ENCODE data around the gene UMOD.
"Not testable (repeated sequence)": the region's sequence is repeated elsewhere in the genome, so short reads cannot be mapped to it uniquely, and the experiment has no call there.

The UMOD gene

DNA sequence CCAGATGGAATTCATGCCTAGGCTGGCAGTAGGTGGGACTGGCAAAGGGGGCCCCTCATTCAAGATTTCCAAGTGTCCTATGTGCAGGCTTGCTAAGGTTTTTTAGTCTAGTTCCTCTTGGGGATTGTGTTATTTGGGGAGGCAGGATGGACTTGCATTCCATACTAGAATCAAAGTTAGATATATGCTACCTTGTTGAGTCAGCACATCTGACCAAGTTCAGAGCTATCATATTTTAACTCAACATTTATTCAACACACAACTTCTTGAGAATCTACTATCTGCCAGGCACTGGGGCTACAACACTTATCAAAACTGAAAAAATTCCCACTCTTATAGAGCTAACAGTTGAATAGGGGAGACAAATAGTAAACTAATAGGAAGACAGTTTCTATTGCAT, 31.9 kb downstream of the UMOD start:
- no peak for DNase-seq

DNA sequence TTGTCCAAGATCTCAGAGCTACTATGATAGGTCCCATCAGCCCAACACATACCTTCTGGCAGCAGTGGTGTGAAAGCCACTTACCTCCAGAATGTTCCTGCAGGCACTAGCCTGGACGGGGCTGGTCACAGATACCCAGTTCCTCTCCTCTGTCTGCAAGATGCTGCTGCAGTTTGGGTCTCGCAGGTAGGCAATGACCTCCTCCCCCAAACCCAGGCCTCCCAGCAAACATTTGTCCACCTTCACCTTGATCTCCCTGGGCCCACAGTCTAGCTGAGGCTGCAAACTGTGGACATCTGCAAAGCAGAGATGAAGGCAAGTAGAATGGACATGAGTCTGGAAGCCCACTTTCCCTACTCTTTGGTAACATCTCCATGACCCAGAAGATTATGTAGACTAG, 32.3 kb downstream of the UMOD start:
- no peak for DNase-seq

DNA sequence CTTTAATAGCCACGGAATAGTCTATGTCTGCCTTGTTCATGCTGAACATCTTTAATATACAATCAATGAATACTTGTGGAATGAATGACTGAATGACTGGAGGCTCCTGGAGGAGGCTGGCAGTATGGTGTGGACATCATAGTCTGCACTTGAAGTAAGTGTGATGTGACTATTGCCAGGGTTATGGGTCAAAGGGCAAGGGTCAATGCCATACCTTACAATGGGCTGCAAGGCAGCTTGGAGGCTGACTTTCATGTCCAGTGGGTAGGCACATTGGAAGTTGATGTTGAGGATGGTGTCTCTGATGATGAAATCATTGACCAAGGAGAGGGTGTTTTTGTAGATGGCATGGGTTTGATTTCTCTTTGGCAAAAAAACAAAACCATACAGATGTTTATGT, 33.1 kb downstream of the UMOD start:
- no peak for DNase-seq

DNA sequence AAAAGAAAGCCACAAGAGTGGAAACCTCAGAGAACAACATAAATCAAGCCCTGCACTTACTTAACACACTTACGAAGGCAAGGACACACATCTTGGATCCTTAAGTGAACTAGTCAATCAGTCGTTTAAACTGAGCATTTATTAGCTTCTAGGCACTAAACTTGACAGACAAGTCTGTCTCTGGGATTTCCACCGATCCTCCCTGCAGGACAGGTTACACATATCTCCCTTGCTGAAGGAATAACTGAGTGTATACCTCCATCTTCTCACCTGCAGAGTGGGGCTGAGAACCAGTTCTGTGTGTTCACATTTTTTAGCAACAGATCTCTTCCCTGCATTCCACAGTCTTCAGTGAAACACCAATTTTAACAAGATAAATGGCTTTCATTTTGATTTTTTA, 34.1 kb downstream of the UMOD start:
- no peak for DNase-seq

DNA sequence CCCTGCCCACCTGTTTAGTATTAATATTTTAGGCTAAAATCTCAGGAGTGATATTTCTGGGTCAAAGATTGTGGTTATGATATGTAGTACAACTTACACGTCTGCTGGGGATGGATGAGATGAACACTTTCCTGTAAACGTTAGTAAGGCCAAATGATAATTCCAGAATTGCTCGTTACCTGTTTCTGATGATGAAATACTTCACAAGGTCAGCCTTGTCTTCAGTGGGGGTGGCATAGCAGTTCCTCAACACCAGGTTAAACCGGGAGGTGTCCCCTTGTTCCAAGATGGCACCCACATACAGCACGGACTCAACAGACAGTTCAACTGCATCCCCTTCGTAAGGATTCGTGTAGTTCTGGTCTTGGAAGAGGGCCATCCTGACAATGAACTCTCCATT, 34.5 kb downstream of the UMOD start:
- no peak for DNase-seq

DNA sequence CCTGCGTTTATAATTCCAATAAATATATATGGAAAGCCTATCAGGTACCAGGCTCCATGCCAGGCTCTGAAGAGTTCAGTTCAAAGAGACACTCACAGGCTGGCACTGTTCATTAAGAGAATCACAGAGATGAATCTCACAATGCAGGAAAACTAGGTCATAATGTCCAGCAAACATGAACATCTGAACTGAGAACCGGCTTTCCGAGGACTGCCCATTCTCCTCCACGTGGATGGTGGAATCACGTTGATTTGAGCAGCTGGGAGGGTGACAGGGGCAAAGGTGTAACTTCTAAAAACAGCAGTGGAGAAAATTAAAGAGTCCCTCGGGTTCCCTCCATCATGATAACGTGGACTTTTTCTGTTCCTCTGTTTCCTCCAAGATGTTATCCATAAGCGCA, 35.4 kb downstream of the UMOD start:
- no peak for DNase-seq

- no peak for DNase-seq
Measured at GRCh38 chr16:20316715-20317114, 35.8 kb downstream of the UMOD start.

- no peak for DNase-seq
Measured at GRCh38 chr16:20315764-20316163, 36.8 kb downstream of the UMOD start.

DNA sequence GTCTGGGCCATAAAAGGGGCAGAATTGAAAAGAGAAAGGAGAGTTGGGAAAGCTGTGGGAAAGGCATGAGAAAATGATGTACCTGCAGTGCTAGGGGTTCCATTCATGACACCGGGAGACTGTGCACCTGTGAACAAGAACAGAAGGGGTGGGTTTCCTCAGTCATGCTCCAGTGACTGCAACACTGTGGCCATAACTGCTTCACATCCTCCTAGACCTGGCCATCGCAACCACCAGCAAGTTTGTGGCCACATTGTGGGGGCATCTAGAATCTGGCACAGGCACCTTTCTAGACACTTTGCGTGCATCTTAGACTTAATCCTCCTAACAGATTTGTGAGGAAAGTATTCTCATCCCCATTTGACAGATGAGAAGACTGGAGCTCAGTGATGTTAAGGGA, 37.9 kb downstream of the UMOD start:
- DNase-seq = no peak

DNA sequence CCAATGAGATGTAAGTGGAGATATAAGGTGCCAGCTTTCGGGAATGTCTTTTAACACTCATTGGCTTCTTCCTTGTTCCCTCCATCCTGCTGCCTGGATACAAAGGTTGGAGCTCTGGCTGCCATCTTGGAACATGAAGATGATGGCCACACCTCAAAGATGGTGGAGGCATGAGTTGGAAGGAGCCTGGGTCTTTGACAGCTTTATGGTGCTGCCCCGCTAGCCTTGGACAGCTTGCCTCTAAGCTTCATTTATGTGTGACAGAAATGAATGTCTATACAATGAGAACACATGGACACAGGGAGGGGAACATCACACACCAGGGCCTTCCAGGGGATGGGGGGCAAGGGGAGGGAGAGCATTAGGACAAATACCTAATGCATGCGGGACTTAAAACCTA, 38.8 kb downstream of the UMOD start:
- no peak for DNase-seq

DNA sequence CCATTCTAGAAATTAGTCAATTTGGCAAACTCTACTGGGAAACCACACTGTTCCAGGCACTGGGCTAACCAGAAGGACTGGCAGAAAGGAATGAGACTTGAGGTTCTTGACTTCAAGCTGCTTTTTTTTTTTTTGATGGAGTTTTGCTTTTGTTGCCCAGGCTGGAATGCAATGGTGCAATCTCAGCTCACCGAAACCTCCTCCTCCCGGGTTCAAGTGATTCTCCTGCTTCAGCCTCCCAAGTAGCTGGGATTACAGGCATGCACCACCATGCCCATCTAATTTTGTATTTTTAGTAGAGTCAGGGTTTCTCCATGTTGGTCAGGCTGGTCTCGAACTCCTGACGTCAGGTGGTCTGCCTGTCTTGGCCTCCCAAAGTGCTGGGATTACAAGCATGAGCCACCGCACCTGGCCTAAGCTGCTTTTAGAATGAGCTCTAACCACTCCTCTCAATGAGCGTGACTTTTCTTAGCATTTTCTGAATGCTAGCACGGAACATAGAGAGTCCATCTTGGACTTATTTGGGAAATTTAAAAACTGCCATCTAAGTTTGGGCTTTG, 39.9 kb downstream of the UMOD start:
- DNase-seq = not testable (repeated sequence)

DNA sequence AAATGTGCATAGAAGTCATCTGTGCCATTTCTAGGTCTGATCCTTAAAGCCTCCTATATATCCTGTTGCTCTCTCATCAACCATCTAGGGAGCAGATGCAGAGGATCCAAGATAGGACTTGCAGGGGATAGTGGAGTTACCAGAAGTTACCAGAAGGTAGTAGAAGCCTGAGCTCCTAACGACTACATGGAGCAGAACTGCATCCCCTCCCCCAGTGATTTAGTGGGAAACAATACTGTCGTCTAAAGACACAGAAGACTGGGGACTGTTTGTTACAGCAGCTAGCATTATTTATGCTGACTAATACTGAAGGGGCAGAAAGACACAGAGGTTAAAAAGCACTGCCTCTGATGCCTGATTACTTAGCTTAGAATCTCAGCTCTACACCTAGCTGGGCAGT, 41.0 kb downstream of the UMOD start:
- DNase-seq = no peak

DNA sequence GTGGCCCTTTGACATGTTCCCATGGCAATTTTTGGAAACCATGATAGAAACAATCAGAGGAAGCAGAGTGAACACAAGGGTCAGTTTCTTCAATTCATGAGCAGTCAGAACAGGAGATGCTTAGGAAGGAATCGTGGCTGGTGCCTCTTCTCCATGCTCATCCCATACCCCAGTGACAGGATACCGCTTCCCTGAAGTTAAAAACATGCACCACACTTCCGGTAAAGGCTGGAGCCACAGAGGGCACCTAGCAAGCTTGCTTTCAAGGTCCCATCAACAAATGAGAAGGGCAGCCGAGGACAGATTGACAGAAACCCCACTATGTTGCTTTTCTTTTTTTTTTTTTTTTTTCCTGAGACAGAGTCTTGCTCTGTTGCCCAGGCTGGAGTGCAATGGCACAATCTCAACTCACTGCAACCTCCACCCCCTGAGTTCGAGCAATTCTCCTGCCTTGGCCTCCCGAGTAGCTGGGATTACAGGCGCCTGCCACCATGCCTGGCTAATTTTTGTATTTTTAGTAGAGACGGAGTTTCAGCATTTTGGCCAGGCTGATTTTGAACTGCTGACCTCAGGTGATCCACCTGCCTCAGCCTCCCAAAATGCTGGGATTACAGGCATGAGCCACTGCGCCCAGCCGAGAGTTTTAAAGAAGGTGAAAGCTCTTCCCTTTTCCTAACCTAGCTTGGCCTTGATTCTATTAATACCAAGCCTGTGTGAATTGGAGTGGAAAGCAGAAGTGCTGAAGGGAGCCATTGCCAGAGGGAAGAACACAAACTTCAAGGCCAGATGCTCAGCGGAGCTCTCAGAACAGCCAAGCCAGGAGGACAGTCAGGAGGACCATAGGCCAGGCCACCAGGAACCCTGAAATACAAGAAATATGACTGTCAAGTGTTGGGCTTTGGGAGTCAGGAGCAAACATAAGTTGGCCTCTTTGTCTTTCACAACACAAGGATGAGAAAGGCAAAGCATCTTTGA, 41.8 kb downstream of the UMOD start:
- no peak for DNase-seq

DNA sequence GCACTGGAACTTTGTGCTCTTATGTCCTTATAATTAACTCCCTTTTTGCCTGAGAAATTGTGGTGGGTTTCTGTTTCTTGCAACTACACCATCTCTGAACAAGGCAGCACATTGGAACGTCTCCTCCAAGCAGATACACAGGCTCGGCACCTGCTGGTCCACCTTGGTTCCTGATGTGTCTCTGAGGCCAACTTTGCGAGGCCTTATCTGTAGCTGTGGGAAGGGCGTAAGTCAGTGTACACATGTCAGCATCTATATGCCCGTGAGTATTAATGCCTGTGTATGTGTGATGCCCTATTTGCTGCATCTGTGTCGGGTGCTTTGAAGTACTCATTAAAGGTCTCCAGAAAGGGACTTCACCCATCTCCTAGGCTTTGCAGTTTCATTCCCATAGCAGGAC, 42.7 kb downstream of the UMOD start:
- DNase-seq = no peak

- DNase-seq = no peak
Measured at GRCh38 chr16:20308801-20309590, 43.5 kb downstream of the UMOD start.

DNA sequence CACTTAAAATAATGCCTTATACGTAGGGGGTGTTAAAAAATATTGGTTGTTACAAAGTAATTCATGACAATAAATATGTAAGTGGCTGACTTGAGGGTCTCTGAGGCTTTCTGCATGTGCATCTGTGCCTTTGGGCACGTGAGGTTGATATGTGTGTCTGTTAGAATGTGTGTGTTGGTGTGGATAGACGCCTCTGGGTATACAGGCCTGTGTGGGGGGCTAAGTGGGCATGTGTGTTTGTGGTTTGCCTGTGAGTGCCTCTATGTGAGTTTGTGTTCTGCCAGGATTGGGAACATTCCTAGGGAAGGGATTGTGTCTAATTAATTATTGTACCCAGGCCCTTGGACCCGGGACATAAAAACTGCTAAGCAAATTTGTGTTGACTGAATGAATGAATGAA, 44.2 kb downstream of the UMOD start:
- DNase-seq = no peak

DNA sequence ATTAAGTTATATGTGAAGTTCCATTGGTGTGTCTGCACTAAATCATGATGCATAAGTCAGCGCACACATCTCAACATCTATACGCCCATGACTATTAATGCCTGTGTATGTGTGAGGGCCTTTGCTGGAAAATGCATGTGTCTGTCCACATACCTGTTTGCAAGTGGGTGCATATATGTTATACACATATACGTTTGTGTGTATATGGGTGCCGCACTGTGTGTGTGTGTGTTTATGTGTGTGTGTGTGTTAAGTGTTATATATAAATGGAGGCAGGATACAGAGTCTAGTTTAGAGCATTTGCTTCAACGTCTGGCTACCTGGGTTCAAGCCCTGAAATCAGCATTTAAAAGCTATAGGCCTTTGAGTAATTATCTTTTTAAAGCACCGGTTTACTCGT, 44.7 kb downstream of the UMOD start:
- DNase-seq = no peak

DNA sequence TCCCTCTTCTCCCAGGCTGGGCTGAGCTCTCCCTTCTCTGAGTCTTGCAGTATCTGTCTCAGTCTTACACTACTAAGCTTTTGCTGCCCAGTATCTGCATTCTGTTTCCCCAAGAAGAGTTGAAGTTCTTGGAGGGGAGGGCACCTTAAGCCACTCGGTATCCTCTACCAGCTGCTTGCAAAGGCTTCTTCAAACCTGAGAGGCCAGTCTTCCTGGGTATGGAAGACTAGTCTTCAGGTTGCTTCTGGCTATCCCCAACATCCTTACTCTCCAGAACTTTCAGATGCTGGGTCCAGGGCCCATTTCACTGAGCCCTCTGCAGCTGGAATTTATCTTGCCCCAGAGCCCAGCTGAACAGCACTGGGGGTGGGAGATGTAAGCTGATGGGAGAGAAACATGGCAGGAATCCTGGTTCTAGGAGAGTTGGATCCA, 45.3 kb downstream of the UMOD start:
- DNase-seq = no peak

- DNase-seq = no peak
Measured at GRCh38 chr16:20306401-20306800, 46.1 kb downstream of the UMOD start.

DNA sequence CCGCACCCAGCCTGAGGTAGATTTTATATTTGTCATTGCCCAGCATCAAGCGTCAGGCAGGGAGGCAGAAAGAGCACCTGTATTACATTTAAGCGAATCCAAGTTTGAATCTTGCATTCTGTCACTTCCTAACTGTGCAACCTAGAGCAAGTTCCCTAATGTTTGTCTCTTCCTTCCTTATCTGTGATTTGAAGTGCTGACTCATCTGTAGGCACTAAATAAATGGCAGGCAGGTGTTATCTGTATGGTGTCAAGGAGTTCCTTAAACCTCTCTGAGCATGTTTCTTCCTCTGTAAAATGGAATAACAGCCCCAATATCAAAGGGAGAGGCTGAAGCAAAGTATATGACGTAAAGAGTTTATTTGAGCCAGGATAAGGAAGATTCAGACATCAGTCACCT, 49.5 kb downstream of the UMOD start:
- DNase-seq = no peak

GRCh38 chr16:20302389-20302788, 50.1 kb downstream of the UMOD start:
- no peak for DNase-seq

DNA sequence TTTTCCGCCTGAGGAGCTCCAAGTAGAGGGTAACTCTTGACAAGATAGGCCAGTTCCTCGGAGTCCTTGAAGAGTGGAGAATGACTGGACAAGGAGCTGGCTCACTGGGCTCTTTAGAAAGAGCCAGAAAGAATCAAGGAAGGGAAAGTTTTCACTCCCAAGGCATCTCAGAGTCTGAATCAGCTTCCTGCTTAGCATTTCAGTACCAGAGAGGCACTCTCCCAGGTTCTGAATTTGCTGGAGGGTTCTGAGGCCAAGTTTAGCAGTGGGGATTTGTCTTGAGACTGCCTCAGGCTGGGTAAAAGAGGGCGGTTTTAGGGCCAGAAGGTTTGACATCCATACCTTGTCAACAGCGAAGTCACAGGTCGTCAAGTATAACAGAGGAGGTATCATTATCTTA, 50.7 kb downstream of the UMOD start:
- DNase-seq = no peak

DNA sequence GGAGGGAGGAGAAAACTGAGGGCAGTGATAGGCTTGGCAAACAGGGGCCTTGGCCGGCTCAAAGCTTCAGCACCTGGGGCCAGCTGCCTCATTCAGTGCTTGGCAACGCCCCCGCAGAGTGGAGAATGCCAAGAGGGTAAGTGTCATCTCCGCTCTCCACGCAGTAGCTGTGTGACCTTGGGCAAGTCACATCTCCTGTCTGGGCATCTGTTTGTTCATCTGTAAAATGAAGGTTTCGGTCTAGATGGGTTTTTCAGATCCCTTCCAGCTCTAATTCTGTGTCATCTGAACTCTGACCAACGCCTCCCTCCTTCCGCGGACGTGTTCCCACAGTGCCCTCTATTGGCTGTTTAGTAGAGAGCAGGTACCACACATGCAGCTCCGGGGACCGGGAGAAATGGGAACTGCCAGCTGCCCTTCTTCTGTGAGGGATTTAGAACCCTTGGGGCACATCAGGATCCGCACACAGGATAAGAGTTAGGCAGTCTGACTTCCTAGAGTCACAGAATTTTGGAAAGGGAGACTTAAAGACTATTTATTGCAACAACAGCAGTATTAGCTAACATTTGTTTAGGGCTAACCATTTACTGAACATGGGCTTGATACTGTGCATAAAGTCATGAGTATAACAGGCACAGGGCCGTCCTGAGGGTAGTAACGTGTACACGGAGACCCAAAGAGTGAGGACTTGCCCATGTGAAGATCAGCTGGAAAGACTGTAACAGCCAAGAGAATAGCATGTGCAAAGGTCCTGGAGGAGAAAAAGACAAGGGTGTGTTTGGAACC, 52.0 kb downstream of the UMOD start:
- DNase-seq = peak; percentile 78

All from suppressor macrophage treated with lipopolysaccharide for 4 hours (primary cell).